ENCODE data around the gene CHD9NB.
"Not testable (repeated sequence)": the region's sequence is repeated elsewhere in the genome, so short reads cannot be mapped to it uniquely, and the experiment has no call there.

The CHD9NB gene

DNA sequence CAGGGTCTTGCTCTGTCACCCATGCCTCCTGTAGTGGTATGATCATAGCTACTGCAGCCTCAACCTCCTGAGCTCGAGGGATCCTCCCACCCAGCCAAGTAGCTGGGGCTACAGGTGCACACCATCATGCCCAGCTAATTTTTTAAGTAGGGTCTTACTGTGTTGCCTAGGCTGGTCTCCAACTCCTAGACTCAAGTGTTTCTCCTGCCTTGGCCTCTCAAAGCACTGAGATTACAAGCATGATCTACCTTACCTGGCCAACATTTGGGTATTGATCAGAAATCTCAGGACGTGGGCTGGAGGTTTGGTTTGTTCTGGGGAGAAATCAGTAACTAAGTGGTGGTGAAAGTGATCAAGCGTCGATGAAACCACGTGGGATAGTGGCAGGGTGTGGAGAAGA, 6.2 kb upstream of the CHD9NB start:
- DNase-seq: no peak

GRCh38 chr16:53058441-53058840, 5.7 kb upstream of the CHD9NB start:
- no peak for DNase-seq

GRCh38 chr16:53057658-53058057, 5.0 kb upstream of the CHD9NB start:
- DNase-seq: no peak

- DNase-seq: peak in 2 of 56 donors; percentile 12 to 15
Observed at GRCh38 chr16:53056392-53056881, 3.7 kb upstream of the CHD9NB start.

DNA sequence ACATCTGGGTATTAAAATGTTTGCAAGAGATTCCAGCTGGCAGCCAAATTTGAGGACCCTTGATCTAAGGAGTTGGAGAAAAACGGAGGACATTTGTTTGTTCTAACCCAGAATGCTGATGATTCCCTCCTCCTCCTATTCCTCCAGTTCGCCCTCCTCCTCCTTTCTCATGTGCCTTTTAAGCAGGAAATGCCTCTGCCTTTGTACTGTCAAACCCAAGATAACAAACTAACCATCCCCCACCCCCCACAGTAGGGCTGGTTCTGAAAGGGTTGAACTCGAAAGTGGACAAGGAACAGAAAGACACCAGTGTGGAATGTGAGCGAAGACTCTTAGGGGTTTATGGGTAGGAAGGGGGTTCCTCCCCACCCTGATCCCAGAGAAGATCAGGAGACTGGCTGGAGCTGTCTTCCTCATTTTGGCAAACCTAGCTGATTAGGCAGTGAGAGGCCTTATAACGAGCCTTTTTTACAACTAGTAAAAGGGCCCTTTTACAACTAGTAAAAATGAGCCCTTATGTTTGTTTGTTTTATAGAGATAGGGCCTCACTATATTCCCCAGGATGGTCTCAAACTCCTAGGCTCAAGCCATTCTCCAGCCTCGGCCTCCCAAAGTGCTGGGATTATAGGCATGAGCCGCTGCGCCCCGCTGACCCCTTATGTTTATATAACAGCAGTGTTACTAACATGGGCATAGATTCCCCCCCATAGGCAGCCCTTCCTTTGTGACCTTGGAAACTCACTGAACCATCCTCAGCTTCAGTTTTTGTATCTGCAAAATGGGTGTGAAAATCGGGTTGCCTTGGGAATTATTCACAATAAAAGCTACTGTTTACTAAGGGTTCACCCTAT, 3.1 kb upstream of the CHD9NB start:
- peak in 21 of 56 donors; percentile 5 to 65 (median 38) for DNase-seq

GRCh38 chr16:53054670-53055485, 2.2 kb upstream of the CHD9NB start, which contains the start of gene CHD9:
TSS of gene CHD9 (plus strand) at chr16:53054991. CDS start at chr16:53156090, 101,099 bp downstream.
- DNase-seq: peak in 55 of 56 donors; percentile 31 to 92 (median 80)

GRCh38 chr16:53053967-53054669, 1.4 kb upstream of the CHD9NB start:
- peak in 14 of 56 donors; percentile 29 to 56 (median 40) for DNase-seq

DNA sequence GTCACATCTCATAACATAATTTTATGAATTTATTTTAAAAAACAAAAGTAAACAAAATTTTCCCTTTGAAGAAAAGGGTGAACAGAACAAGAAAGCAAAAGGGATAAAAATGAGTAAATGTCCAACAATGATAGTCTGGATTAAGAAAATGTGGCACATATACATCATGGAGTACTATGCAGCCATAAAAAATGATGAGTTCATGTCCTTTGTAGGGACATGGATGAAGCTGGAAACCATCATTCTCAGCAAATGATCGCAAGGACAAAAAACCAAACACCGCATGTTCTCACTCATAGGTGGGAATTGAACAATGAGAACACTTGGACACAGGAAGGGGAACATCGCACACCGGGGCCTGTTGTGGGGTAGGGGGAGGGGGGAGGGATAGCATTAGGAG, 1.4 kb downstream of the CHD9NB start:
- not testable (repeated sequence) for DNase-seq

DNA sequence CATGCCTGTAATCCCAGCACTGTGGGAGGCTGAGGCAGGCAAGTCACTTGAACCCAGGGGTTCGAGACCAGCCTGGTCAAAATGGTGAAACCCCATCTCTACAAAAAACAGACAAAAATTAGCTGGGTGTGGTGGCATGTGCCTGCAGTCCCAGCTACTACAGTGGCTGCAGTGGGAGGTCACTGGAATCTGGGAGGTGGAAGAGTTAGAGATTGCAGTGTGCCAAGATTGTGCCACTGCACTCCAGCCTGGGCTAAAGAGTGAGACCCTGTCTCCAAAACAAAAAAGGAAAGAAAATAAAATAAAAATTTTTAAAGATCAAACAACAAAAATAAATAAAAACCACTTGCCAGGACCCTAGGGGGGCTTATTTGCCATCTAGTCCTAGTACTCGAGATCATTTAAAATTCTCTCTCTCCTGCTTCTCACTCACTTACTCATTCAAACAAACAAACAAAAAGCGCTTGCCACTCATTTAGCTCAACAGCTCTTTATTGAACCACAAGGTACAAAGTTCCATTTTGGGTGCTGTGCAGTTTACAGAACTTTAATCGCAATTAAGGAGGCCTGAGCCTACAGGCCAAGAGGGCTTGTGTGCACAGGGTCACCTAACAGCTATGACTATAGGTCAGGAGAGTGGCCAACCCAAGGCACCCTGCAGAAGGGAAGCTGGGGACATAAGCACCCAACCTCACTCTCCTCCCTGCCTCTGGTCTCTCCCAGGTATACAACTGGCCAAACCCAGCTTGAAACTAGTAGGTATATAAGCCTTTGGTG, 4.4 kb downstream of the CHD9NB start:
- DNase-seq: no peak

- not testable (repeated sequence) for DNase-seq
Observed at GRCh38 chr16:53047515-53047914, 5.2 kb downstream of the CHD9NB start.

GRCh38 chr16:53045341-53046220, 7.1 kb downstream of the CHD9NB start:
- no peak for DNase-seq

DNA sequence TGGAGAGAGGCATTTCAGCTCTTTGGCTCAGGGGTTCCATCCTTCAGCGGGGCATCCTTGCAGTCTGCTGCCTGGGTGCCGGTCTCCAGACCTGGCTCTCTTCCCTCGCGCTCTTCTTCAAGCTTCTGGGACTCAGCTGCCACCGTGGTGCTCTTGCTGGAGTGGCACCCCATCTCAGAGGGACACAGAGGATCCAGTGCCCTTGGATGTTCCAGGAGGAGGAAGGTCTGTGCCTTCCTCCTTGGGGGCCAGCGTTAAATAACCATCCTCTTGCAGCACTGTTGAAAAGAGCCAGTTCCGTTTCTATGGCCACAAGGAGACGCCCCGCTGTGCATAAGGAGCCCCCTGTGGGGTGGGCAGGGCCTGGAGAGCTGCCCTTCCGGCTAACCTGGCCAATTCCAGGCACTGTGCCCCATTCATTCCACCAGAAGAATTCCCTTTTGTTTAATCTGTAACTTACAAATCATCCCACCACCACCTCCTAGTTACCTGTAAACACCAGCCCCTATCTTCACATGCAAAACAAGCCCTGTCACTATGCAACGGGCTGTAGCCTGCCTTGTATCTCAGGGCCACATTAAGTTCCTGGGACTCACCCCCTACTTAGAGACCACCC, 8.6 kb downstream of the CHD9NB start:
- DNase-seq: no peak

- no peak for DNase-seq
Observed at GRCh38 chr16:53043428-53043831, 9.3 kb downstream of the CHD9NB start.

- DNase-seq: no peak
Observed at GRCh38 chr16:53042235-53042701, 10.4 kb downstream of the CHD9NB start.

- DNase-seq: no peak
Observed at GRCh38 chr16:53041320-53042051, 11.2 kb downstream of the CHD9NB start.

DNA sequence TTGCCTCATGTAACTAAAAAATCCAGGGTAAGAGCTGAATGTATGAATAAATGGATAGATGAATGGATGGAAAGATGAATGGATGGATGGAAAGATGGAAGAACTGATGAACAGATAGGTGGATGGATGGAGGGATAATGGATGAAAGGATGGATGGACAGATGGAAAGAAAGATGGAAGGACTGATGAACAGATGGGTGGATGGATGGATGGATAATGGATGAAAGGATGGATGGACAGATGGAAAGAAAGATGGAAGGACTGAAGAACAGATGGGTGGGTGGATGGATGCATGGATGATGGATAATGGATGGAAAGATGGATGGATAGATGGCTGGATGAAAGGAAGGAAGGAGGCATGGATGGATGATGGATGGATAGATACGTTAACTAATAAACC, 11.9 kb downstream of the CHD9NB start:
- DNase-seq: no peak

GRCh38 chr16:53036711-53037110, 16.0 kb downstream of the CHD9NB start:
- DNase-seq: not testable (repeated sequence)

DNA sequence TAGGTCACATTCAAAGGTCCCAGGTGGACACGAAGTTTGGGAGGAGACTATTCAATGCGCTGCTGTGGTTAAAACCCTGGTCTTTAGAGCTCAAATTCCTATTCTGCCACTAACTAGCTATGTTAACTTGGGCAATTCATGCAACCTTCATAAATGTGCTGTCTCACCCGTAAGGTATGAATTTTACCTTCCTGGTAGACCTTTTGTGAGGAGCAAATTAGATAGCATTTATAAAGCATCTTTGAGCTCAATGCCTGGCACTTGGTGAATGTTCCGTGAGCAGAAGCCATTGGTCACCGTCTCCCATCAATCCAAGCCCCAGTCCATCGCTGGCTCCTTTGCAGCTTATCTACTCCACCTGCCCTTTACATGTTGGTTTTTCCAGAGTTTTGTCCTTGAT, 16.6 kb downstream of the CHD9NB start:
- no peak for DNase-seq
